GM12878 (cell line): ENCODE data around the gene SETBP1. TPM values are rescaled to one million over a fixed set of nuclear protein-coding genes. Genes with fewer than 3 reads are reported as not detected.

Source experiments
- BHLHE40 ChIP-seq, 2 experiments: fragments of 450-650 bp in 1 of 2; IDR thresholded peaks; 2 replicates each; pipeline ENCODE4 v1.6.1; 2011 to 2017; ENCODE audit warnings: low read depth in 2 of 2, borderline replicate concordance in 1 of 2, improper control_type of control experiment in 1 of 2, low read length in 1 of 2, mild to moderate bottlenecking in 1 of 2
- DPF2 ChIP-seq: fragments of 450-650 bp; IDR thresholded peaks from 2 replicates; pipeline ENCODE4 v1.6.1; 2017; ENCODE audit warnings: mild to moderate bottlenecking
- ESRRA ChIP-seq: IDR thresholded peaks from 2 replicates; pipeline ENCODE4 v1.6.1; 2012; ENCODE audit warnings: mild to moderate bottlenecking, low read length, improper control_type of control experiment
- IKZF1 ChIP-seq: fragments of 450-650 bp; conservative IDR thresholded peaks from 2 replicates; pipeline ENCODE4 v1.6.1; 2017; ENCODE audit warnings: antibody characterized with exemption, mild to moderate bottlenecking
- MEF2B ChIP-seq: fragments of 450-650 bp; IDR thresholded peaks from 2 replicates; pipeline ENCODE4 v1.6.1; 2018; ENCODE audit warnings: mild to moderate bottlenecking, moderate library complexity; ENCODE audit not compliant: partially characterized antibody, poor library complexity, severe bottlenecking
- SMAD5 ChIP-seq: IDR thresholded peaks from 2 replicates; pipeline ENCODE4 v1.6.1; 2016; ENCODE audit warnings: antibody characterized with exemption, low read depth
- ZBTB11 ChIP-seq: fragments of 450-650 bp; formaldehyde crosslinking; IDR thresholded peaks from 2 replicates; pipeline ENCODE4 v1.5.0; 2022; ENCODE audit warnings: mild to moderate bottlenecking, missing genetic modification characterization
- ZBTB33 ChIP-seq: fragments of 450-650 bp; IDR thresholded peaks from 2 replicates; pipeline ENCODE4 v1.6.1; 2017; ENCODE audit warnings: mild to moderate bottlenecking
- polyA plus RNA-seq, 11 experiments: library from polyadenylated mRNA; depleted of rRNA in 4 of 11; unstranded in 6 of 11; stranded (reverse) in 5 of 11; fragments of >200 nt; fragmentation: Nextera tagmentation in 4 of 11; fragmentation: Illumina TruSeq in 1 of 11; extraction: Ambion mirVana in 4 of 11; extraction: Trizol in 1 of 11; gene quantifications; 1 replicate in 1 of 11; 2 replicates in 10 of 11; pipeline versions ENCODE4 v1.2.1 to v1.2.3, GENCODE V29; 2011 to 2016; ENCODE audit warnings: inconsistent platforms in 2 of 11, missing spikeins in 2 of 11, low read depth in 1 of 11
- total RNA-seq, 4 experiments: library from RNA; depleted of rRNA in 3 of 4; stranded (reverse); fragments of >200 nt in 3 of 4; fragmentation: Illumina TruSeq in 1 of 4; extraction: Trizol in 1 of 4; gene quantifications; 2 replicates each; pipeline versions ENCODE4 v1.2.1 to v1.2.3, GENCODE V29; 2013 to 2021
- TF ChIP-seq, protein P1 (sequence below): IDR thresholded peaks from 2 replicates; pipeline ENCODE4 v1.6.1; 2012; ENCODE audit warnings: low read depth, low read length, improper control_type of control experiment
- TF ChIP-seq, protein P2 (sequence below): IDR thresholded peaks from 2 replicates; pipeline ENCODE4 v1.6.1; 2012; ENCODE audit warnings: improper control_type of control experiment, low read depth, low read length; ENCODE audit not compliant: insufficient replicate concordance

The SETBP1 gene
- total and polyA plus RNA-seq, 10 of the 15 experiments (the other 5 are each of a cell fraction or from before 2014, with no cell fraction given) = 0.99 to 29.7 (median 8.3) TPM

DNA sequence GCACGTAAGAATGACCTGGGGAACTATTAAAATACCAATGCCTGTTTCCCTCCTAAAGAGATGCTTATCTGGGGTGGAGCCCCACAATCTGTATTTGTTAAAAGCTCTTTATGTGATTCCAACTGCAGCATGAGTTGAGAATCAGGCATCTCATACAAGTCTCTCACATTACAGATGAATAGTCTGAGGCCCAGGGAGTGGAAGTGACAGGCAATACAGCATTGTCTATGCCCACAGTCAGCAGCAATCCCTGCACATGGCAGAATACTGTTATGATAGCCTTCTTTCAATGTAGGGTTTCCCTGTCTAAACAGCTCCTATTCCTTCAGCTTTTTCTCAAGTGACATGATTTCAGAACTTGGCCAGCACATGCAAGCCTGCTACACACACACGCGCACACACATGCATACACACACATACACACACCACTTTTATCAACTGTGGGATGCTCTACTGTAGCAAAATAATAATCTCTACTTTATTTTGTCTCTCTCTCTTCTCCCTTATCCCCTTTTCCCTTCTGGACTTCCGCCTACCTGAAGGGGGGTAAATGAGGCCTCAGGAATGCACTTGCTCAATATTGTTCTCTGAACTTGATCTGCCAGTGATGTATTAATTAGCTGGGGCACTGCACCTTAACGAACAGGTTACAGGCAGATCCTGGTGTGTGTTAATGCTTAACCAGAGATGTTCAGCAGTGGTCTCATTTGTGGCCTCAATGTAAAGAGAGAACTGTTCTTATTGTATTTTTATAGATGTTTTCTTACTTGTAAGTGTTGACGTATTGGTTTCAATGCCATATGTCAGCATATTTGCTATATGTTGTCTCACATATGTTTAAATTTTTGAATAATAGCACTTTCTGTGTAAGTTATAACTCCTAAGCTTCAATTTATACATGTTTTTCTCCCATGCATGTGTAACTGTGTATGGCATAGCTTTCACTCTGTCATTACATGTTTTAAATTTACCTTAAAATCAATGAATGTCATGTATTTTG is 116.0 kb downstream of the SETBP1 start (continued):
- no peak for TF ChIP-seq ZBTB33
- peak; percentile 49 for TF ChIP-seq IKZF1
- TF ChIP-seq, protein P1, sequence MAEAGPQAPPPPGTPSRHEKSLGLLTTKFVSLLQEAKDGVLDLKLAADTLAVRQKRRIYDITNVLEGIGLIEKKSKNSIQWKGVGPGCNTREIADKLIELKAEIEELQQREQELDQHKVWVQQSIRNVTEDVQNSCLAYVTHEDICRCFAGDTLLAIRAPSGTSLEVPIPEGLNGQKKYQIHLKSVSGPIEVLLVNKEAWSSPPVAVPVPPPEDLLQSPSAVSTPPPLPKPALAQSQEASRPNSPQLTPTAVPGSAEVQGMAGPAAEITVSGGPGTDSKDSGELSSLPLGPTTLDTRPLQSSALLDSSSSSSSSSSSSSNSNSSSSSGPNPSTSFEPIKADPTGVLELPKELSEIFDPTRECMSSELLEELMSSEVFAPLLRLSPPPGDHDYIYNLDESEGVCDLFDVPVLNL = no peak
- TF ChIP-seq DPF2 = 0 out of 2 replicates have a peak, but pooled peaks have one; percentile 33
- TF ChIP-seq SMAD5 = no peak
- TF ChIP-seq ESRRA = no peak
- TF ChIP-seq MEF2B = peak; percentile 24
- TF ChIP-seq, protein P2, sequence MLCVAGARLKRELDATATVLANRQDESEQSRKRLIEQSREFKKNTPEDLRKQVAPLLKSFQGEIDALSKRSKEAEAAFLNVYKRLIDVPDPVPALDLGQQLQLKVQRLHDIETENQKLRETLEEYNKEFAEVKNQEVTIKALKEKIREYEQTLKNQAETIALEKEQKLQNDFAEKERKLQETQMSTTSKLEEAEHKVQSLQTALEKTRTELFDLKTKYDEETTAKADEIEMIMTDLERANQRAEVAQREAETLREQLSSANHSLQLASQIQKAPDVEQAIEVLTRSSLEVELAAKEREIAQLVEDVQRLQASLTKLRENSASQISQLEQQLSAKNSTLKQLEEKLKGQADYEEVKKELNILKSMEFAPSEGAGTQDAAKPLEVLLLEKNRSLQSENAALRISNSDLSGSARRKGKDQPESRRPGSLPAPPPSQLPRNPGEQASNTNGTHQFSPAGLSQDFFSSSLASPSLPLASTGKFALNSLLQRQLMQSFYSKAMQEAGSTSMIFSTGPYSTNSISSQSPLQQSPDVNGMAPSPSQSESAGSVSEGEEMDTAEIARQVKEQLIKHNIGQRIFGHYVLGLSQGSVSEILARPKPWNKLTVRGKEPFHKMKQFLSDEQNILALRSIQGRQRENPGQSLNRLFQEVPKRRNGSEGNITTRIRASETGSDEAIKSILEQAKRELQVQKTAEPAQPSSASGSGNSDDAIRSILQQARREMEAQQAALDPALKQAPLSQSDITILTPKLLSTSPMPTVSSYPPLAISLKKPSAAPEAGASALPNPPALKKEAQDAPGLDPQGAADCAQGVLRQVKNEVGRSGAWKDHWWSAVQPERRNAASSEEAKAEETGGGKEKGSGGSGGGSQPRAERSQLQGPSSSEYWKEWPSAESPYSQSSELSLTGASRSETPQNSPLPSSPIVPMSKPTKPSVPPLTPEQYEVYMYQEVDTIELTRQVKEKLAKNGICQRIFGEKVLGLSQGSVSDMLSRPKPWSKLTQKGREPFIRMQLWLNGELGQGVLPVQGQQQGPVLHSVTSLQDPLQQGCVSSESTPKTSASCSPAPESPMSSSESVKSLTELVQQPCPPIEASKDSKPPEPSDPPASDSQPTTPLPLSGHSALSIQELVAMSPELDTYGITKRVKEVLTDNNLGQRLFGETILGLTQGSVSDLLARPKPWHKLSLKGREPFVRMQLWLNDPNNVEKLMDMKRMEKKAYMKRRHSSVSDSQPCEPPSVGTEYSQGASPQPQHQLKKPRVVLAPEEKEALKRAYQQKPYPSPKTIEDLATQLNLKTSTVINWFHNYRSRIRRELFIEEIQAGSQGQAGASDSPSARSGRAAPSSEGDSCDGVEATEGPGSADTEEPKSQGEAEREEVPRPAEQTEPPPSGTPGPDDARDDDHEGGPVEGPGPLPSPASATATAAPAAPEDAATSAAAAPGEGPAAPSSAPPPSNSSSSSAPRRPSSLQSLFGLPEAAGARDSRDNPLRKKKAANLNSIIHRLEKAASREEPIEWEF = no peak
- TF ChIP-seq ZBTB11 = no peak
- TF ChIP-seq BHLHE40 (IDR thresholded peaks at IDR 0.05; ENCODE audit: borderline replicate concordance in 1 of 2, low read depth in 2 of 2, low read length in 1 of 2) = peak in 1 of 2 experiments; percentile 4; a peak in 1 of 4 replicates
- TF ChIP-seq, all 136 proteins: peak for 7
